H1 (cell line): ENCODE results near the gene GLYATL3. TPM values are rescaled to one million over a fixed set of nuclear protein-coding genes. Genes with fewer than 3 reads are reported as not detected.

Experiments
- CTCF ChIA-PET: fragments of 300-600 bp; sonication (Branson Sonifier 250); formaldehyde crosslinking; loops from one replicate; lab custom pipeline; 2021; ENCODE audit not compliant: partially characterized antibody; lab: Charles Lee
- POLR2A ChIA-PET: fragments of 300-600 bp; sonication (Branson Sonifier 250); formaldehyde crosslinking; loops from one replicate; lab custom pipeline; 2021; ENCODE audit warnings: inconsistent platforms; ENCODE audit not compliant: partially characterized antibody; lab: Charles Lee
- DNase-seq, 2 experiments: peaks; one replicate each; pipeline versions ENCODE4 v3.0.0 to v3.0.0-alpha.2; 2010 to 2022; ENCODE audit warnings: low spot score in 2 of 2, low read depth in 1 of 2, mixed read lengths in 1 of 2
- FAIRE-seq: peaks from 2 replicates; lab custom pipeline; 2011; peaks lifted over from hg19 to GRCh38; lab: Jason Lieb, UNC
- H2AFZ ChIP-seq: 2 replicates; pipeline ENCODE4 v1.8.1; 2012; ENCODE audit warnings: low read length, inconsistent platforms
- H2AK5ac ChIP-seq: 2 replicates; pipeline ENCODE4 v1.6.1; 2013; ENCODE audit warnings: low read depth, low read length
- H2BK120ac ChIP-seq: replicated peaks from 2 replicates; pipeline ENCODE3; 2013; ENCODE audit warnings: low read depth, low read length, inconsistent platforms
- H2BK12ac ChIP-seq: 2 replicates; pipeline ENCODE4 v1.6.1; 2013; ENCODE audit warnings: low read depth, low read length
- H2BK15ac ChIP-seq: 2 replicates; pipeline ENCODE4 v1.6.1; 2013; ENCODE audit warnings: low read length
- H2BK20ac ChIP-seq: 2 replicates; pipeline ENCODE4 v1.6.1; 2013; ENCODE audit warnings: low read length
- H2BK5ac ChIP-seq: 2 replicates; pipeline ENCODE4 v1.6.1; 2013; ENCODE audit warnings: low read depth, low read length
- H3K14ac ChIP-seq: 2 replicates; pipeline ENCODE4 v1.6.1; 2013; ENCODE audit warnings: inconsistent platforms; ENCODE audit not compliant: insufficient read length
- H3K18ac ChIP-seq: 2 replicates; pipeline ENCODE4 v1.6.1; 2013; ENCODE audit warnings: low read length; ENCODE audit errors: extremely low read depth
- H3K23ac ChIP-seq: 2 replicates; pipeline ENCODE4 v1.6.1; 2013; ENCODE audit warnings: inconsistent platforms; ENCODE audit not compliant: insufficient read length
- H3K23me2 ChIP-seq: 2 replicates; pipeline ENCODE4 v1.6.1; 2013; ENCODE audit warnings: low read depth, low read length
- H3K27ac ChIP-seq: 2 replicates; pipeline ENCODE4 v1.6.1; 2011; ENCODE audit warnings: low read depth, low read length, inconsistent platforms
- H3K27me3 ChIP-seq, 4 experiments: replicated peaks in 1 of 4; 1 replicate in 1 of 4; 2 replicates in 3 of 4; pipeline versions ENCODE4 v1.6.1 to v1.8.1; 2011 to 2013; ENCODE audit warnings: low read length in 3 of 4, mild to moderate bottlenecking in 3 of 4, inconsistent platforms in 2 of 4, mixed read lengths in 2 of 4, moderate library complexity in 1 of 4; ENCODE audit not compliant: control insufficient read depth in 3 of 4, insufficient read depth in 3 of 4; ENCODE audit errors: extremely low read depth in 1 of 4
- H3K36me3 ChIP-seq, 4 experiments: 2 replicates each; pipeline versions ENCODE4 v1.6.1 to v1.8.1; 2011 to 2013; ENCODE audit warnings: mild to moderate bottlenecking in 4 of 4, low read length in 3 of 4, moderate library complexity in 2 of 4, control low read depth in 1 of 4, inconsistent platforms in 1 of 4; ENCODE audit not compliant: insufficient read depth in 4 of 4, control insufficient read depth in 2 of 4
- H3K4ac ChIP-seq: replicated peaks from 2 replicates; pipeline ENCODE3; 2013; ENCODE audit warnings: low read length, low read depth, mixed read lengths, inconsistent platforms; ENCODE audit not compliant: insufficient read length
- H3K4me1 ChIP-seq, 4 experiments: replicated peaks in 1 of 4; 1 replicate in 1 of 4; 2 replicates in 3 of 4; pipeline versions ENCODE4 v1.6.1 to v1.8.1; 2011 to 2013; ENCODE audit warnings: low read length in 3 of 4, inconsistent platforms in 2 of 4, mixed read lengths in 1 of 4; ENCODE audit not compliant: insufficient read depth in 4 of 4, control insufficient read depth in 3 of 4
- H3K4me2 ChIP-seq, 2 experiments: 2 replicates each; pipeline versions ENCODE4 v1.6.1 to v1.8.1; 2011 to 2013; ENCODE audit warnings: low read depth in 2 of 2, low read length in 2 of 2, control low read depth in 1 of 2, inconsistent platforms in 1 of 2, mild to moderate bottlenecking in 1 of 2; ENCODE audit not compliant: insufficient read depth in 1 of 2
- H3K4me3 ChIP-seq, 4 experiments: fragments of 200-600, 300-600 bp in 1 of 4; sonication (generic), shearing (Covaris generic), sonication (Bioruptor Twin) in 1 of 4; 2 replicates each; pipeline versions ENCODE4 v1.5.1 to v1.8.1; 2011 to 2016; ENCODE audit warnings: low read length in 4 of 4, low read depth in 3 of 4, control low read depth in 2 of 4, inconsistent platforms in 2 of 4, mild to moderate bottlenecking in 2 of 4, mixed read lengths in 1 of 4, moderate library complexity in 1 of 4; ENCODE audit not compliant: insufficient read depth in 2 of 4; ENCODE audit errors: extremely low read depth in 1 of 4
- H3K56ac ChIP-seq: replicated peaks from 2 replicates; pipeline ENCODE3; 2013; ENCODE audit warnings: low read depth, mild to moderate bottlenecking, mixed read lengths, low read length, inconsistent platforms; ENCODE audit not compliant: insufficient read length
- H3K79me1 ChIP-seq: 2 replicates; pipeline ENCODE4 v1.6.1; 2013; ENCODE audit warnings: low read depth, low read length, control low read depth
- H3K79me2 ChIP-seq, 2 experiments: 2 replicates each; pipeline versions ENCODE4 v1.6.1 to v1.8.1; 2012 to 2013; ENCODE audit warnings: low read length in 2 of 2, mild to moderate bottlenecking in 2 of 2, inconsistent platforms in 1 of 2; ENCODE audit not compliant: insufficient read depth in 2 of 2, control insufficient read depth in 1 of 2
- H3K9ac ChIP-seq, 4 experiments: replicated peaks in 1 of 4; 1 replicate in 1 of 4; 2 replicates in 3 of 4; pipeline versions ENCODE4 v1.6.1 to v1.8.1; 2011 to 2013; ENCODE audit warnings: low read depth in 3 of 4, low read length in 3 of 4, control low read depth in 2 of 4, mild to moderate bottlenecking in 2 of 4, moderate library complexity in 2 of 4, inconsistent platforms in 1 of 4; ENCODE audit errors: extremely low read depth in 1 of 4
- H3K9me3 ChIP-seq, 2 experiments: 2 replicates each; pipeline versions ENCODE4 v1.6.1 to v1.8.1; 2012 to 2013; ENCODE audit warnings: mild to moderate bottlenecking in 2 of 2, moderate library complexity in 2 of 2, control low read depth in 1 of 2, inconsistent platforms in 1 of 2, low read depth in 1 of 2, low read length in 1 of 2, mixed read lengths in 1 of 2; ENCODE audit not compliant: insufficient read depth in 2 of 2
- H4K20me1 ChIP-seq, 2 experiments: replicated peaks in 1 of 2; 2 replicates each; pipeline versions ENCODE3 to v1.8.1; 2011 to 2013; ENCODE audit warnings: inconsistent platforms in 2 of 2, low read length in 2 of 2, mild to moderate bottlenecking in 1 of 2; ENCODE audit not compliant: insufficient read depth in 2 of 2, control insufficient read depth in 1 of 2
- H4K5ac ChIP-seq: 2 replicates; pipeline ENCODE4 v1.6.1; 2013; ENCODE audit warnings: low read length, low read depth, mixed read lengths, inconsistent platforms; ENCODE audit not compliant: insufficient read length
- H4K8ac ChIP-seq: 2 replicates; pipeline ENCODE4 v1.8.0; 2013; ENCODE audit warnings: mild to moderate bottlenecking, moderate library complexity, low read length, inconsistent platforms; ENCODE audit not compliant: insufficient read depth; ENCODE audit errors: extremely low read depth
- H4K91ac ChIP-seq: replicated peaks from 2 replicates; pipeline ENCODE3; 2013; ENCODE audit warnings: low read length, mixed read lengths, inconsistent platforms; ENCODE audit not compliant: insufficient read length
- CEBPB ChIP-seq: IDR thresholded peaks from 2 replicates; pipeline ENCODE4 v1.6.1; 2012; ENCODE audit warnings: low read depth, low read length
- CHD1 ChIP-seq: IDR thresholded peaks from 2 replicates; pipeline ENCODE4 v1.6.1; 2012; ENCODE audit warnings: low read depth, low read length, improper control_type of control experiment
- CREB1 ChIP-seq: IDR thresholded peaks from 2 replicates; pipeline ENCODE4 v1.6.1; 2012; ENCODE audit warnings: inconsistent platforms
- EGR1 ChIP-seq: IDR thresholded peaks from 2 replicates; pipeline ENCODE4 v1.6.1; 2011; ENCODE audit warnings: low read depth, low read length, borderline replicate concordance
- EZH2 ChIP-seq: fragments of 200-600 bp; sonication (generic); IDR thresholded peaks from 2 replicates; pipeline ENCODE4 v1.7.1; 2012; ENCODE audit warnings: low read depth, mild to moderate bottlenecking, moderate library complexity, low read length, inconsistent platforms; ENCODE audit not compliant: severe bottlenecking
- HDAC2 ChIP-seq, 2 experiments: fragments of 300-600 bp in 1 of 2; sonication (generic) in 1 of 2; IDR thresholded peaks; 2 replicates each; pipeline ENCODE4 v1.6.1; 2011 to 2012; ENCODE audit warnings: low read depth in 2 of 2, low read length in 2 of 2, mild to moderate bottlenecking in 2 of 2, moderate library complexity in 2 of 2, borderline replicate concordance in 1 of 2, inconsistent platforms in 1 of 2
- RFX5 ChIP-seq: IDR thresholded peaks from 2 replicates; pipeline ENCODE4 v1.6.1; 2011; ENCODE audit warnings: low read depth, low read length, improper control_type of control experiment, borderline replicate concordance
- SAP30 ChIP-seq: fragments of 300-600 bp; sonication (generic); IDR thresholded peaks from 2 replicates; pipeline ENCODE4 v1.7.1; 2012; ENCODE audit warnings: low read length, moderate library complexity, mild to moderate bottlenecking, inconsistent platforms; ENCODE audit not compliant: insufficient read depth, insufficient replicate concordance
- SP4 ChIP-seq: IDR thresholded peaks from 2 replicates; pipeline ENCODE4 v1.6.1; 2012; ENCODE audit warnings: low read length, inconsistent platforms
- SRF ChIP-seq: IDR thresholded peaks from 2 replicates; pipeline ENCODE4 v1.6.1; 2011; ENCODE audit warnings: mild to moderate bottlenecking, low read depth, low read length, moderate library complexity
- TAF1 ChIP-seq: IDR thresholded peaks from 2 replicates; pipeline ENCODE4 v1.6.1; 2011; ENCODE audit warnings: mild to moderate bottlenecking, low read depth, low read length
- TBP ChIP-seq: IDR thresholded peaks from 2 replicates; pipeline ENCODE4 v1.6.1; 2011; ENCODE audit warnings: low read depth, low read length, improper control_type of control experiment
- TEAD4 ChIP-seq: IDR thresholded peaks from 2 replicates; pipeline ENCODE4 v1.6.1; 2012; ENCODE audit warnings: low read depth, low read length, inconsistent platforms, mixed read lengths
- WGBS, 2 experiments: shearing (Covaris generic) in 1 of 2; methylation state at CpG; one replicate each; pipeline versions ENCODE4 v1.1.6 to v1.1.7; 2013 to 2015; ENCODE audit warnings: low lambda C conversion rate in 2 of 2, mixed read lengths in 2 of 2, inconsistent platforms in 1 of 2, low coverage in 1 of 2, missing lambda C conversion rate in 1 of 2; ENCODE audit not compliant: insufficient replicate concordance in 2 of 2, insufficient coverage in 1 of 2, insufficient read length in 1 of 2; ENCODE audit errors: extremely low coverage in 1 of 2, missing lambda C conversion rate in 1 of 2; 5-methylcytosine and 5-hydroxymethylcytosine counted together
- polyA plus RNA-seq, 7 experiments: library from polyadenylated mRNA; depleted of rRNA in 3 of 7; stranded (reverse) in 5 of 7; unstranded in 2 of 7; fragments of >200 nt in 5 of 7; fragments of 200-250 nt in 2 of 7; gene quantifications; 1 replicate in 5 of 7; 2 replicates in 1 of 7; 4 replicates in 1 of 7; pipeline versions ENCODE4 v1.2.1 to v1.2.3, GENCODE V29; 2011 to 2013; ENCODE audit warnings: missing spikeins in 2 of 7, mixed read lengths in 2 of 7
- total RNA-seq: library from RNA; stranded (reverse); fragmentation: NEBNext Ultra II Directional; extraction: Animal tissue kit (Norgen Biotek cat#: 25700); gene quantifications from 2 replicates; pipeline ENCODE4 v1.2.1, GENCODE V29; 2021
- TF ChIP-seq, protein P1 (sequence below): IDR thresholded peaks from 2 replicates; pipeline ENCODE4 v1.6.1; 2012; ENCODE audit warnings: inconsistent platforms

The GLYATL3 gene
- total and polyA plus RNA-seq, 2 of the 8 experiments (the other 6 are each of a cell fraction or from before 2014, with no cell fraction given): not detected

DNA sequence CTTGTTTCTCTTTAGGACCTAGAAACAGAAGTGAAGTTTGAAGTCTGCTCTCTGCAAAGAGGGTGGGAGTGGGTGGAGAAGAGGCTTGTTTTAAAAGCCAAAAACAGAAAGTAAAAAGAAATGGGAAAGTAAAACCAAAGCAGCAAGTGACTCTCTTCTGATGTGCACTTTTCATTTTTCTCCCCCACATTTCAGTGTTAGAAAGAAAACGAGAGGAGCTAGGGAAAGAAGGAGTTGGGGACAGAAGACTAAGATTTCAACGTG, 52.1 kb downstream of the GLYATL3 start:
- no peak overlapping the region for H2BK15ac ChIP-seq
- H2BK12ac ChIP-seq: no peak overlapping the region
- H3K27me3 ChIP-seq: peaks cover 0 to 6% (median 0%) of the 10 kb centered on the region in 4 experiments; a peak in 4 of 7 replicates
- no peak overlapping the region for H2BK120ac ChIP-seq
- no peak for TF ChIP-seq TEAD4
- TF ChIP-seq CEBPB: no peak
- no peak for TF ChIP-seq SAP30
- TF ChIP-seq, protein P1, sequence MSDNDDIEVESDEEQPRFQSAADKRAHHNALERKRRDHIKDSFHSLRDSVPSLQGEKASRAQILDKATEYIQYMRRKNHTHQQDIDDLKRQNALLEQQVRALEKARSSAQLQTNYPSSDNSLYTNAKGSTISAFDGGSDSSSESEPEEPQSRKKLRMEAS: no peak
- no peak for TF ChIP-seq EZH2
- no peak for TF ChIP-seq SP4
- no peak for TF ChIP-seq HDAC2 (IDR thresholded peaks at IDR 0.05; ENCODE audit: borderline replicate concordance in 1 of 2, low read depth in 2 of 2, low read length in 2 of 2)
- no peak for TF ChIP-seq EGR1
- TF ChIP-seq RFX5: no peak
- TF ChIP-seq TAF1: no peak
- no peak for TF ChIP-seq CHD1
- no peak for TF ChIP-seq SRF
- no peak for TF ChIP-seq CREB1
- no peak for TF ChIP-seq TBP
- no peak for FAIRE-seq
- H3K9ac ChIP-seq: peak overlapping the region in 2 of 4 experiments; percentile 69 to 89; a peak in 1 of 7 replicates
- no peak overlapping the region for H2BK20ac ChIP-seq
- H3K14ac ChIP-seq: no peak overlapping the region
- H3K79me2 ChIP-seq: peaks cover 0 to 20% of the 10 kb centered on the region in 2 experiments; a peak in 2 of 4 replicates
- H3K9me3 ChIP-seq: no peaks in the 10 kb centered on the region
- peak overlapping the region; percentile 97 for H4K5ac ChIP-seq
- 0% methylated on average over 2 of the region's 2 CpGs; no CpG with 5 or more reads in 1 of the 2 experiments for WGBS, 2 experiments
- peaks cover 2 to 45% (median 8%) of the 10 kb centered on the region in 4 experiments; a peak in 6 of 8 replicates for H3K36me3 ChIP-seq
- H2AK5ac ChIP-seq: no peak overlapping the region
- peaks cover 0 to 2% of the 10 kb centered on the region in 2 experiments for H4K20me1 ChIP-seq
- ChIA-PET CTCF (interaction anchor here (0.6 to 5.4 kb wide), 8 partner anchors 12 to 306 kb away, joined by 3 to 41 read pairs (median 6); no protein-coding TSS in a partner anchor), POLR2A (interaction anchor here (1.1 to 1.2 kb wide), 2 partner anchors 11 to 14 kb away, joined by 3 to 4 read pairs; no protein-coding TSS in a partner anchor)
- H2BK5ac ChIP-seq: no peak overlapping the region
- peaks cover 4 to 25% (median 9%) of the 10 kb centered on the region in 4 experiments for H3K4me1 ChIP-seq
- H3K56ac ChIP-seq: no peak overlapping the region
- H4K91ac ChIP-seq: no peak overlapping the region
- no peak for DNase-seq
- no peak overlapping the region for H3K27ac ChIP-seq
- peaks cover 15% of the 10 kb centered on the region for H3K23me2 ChIP-seq
- peak overlapping the region; percentile 69 to 97 (median 79) for H3K4me3 ChIP-seq
- H3K18ac ChIP-seq: no peak overlapping the region; the same call in 1 of the 2 replicates
- no peaks in the 10 kb centered on the region for H3K79me1 ChIP-seq
- no peak overlapping the region for H2AFZ ChIP-seq
- H3K23ac ChIP-seq: no peak overlapping the region
- H4K8ac ChIP-seq: no peak overlapping the region
- no peak overlapping the region for H3K4ac ChIP-seq
- peak overlapping the region; percentile 87 to 95 for H3K4me2 ChIP-seq
